Transverse colon (tissue), 4 donors: ENCODE results near the gene TRAFD1.

Experiments
- POLR2A ChIP-seq: fragments of 450-650 bp; IDR thresholded peaks from one replicate; pipeline ENCODE4 v1.6.1; 2016; ENCODE audit warnings: antibody characterized with exemption, mild to moderate bottlenecking, moderate library complexity
- POLR2AphosphoS5 ChIP-seq, 3 donors: sonication (generic); formaldehyde crosslinking; IDR thresholded peaks; one replicate each; pipeline ENCODE4 v1.6.1; 2016; ENCODE audit warnings: antibody characterized with exemption in 3 of 3
- TF ChIP-seq, protein P1 (sequence below), 5 experiments: fragments of 200-600 bp in 3 of 5; fragments of 450-650 bp in 2 of 5; sonication (generic) in 3 of 5; IDR thresholded peaks; 1 replicate in 2 of 5; 2 replicates in 3 of 5; pipeline ENCODE4 v1.5.1; 2016 to 2017; ENCODE audit warnings: antibody characterized with exemption in 5 of 5, inconsistent platforms in 3 of 5, mild to moderate bottlenecking in 2 of 5, moderate library complexity in 1 of 5

DNA sequence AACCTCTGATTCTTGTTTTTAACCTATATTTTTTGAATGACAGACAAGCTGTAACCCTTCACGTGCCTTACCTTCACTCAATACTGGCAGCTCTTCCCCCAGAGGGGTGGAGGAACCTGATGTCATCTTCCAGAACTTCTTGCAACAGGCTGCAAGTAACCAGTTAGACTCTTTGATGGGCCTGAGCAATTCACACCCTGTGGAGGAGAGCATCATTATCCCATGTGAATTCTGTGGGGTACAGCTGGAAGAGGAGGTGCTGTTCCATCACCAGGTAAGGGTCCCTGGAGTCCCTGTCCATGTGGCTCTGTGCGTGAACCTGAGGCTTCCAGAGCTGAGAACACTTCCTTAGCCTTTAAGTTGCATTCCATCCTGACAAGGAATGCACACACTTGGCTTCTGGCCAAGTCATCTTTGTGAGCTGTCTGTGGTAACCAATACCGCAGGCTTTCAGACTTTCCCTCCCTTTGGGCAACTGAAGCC, 22.7 kb downstream of the TRAFD1 start:
- TF ChIP-seq POLR2AphosphoS5 (IDR thresholded peaks at IDR 0.05): no peak
- TF ChIP-seq POLR2A: no peak
- TF ChIP-seq, protein P1, sequence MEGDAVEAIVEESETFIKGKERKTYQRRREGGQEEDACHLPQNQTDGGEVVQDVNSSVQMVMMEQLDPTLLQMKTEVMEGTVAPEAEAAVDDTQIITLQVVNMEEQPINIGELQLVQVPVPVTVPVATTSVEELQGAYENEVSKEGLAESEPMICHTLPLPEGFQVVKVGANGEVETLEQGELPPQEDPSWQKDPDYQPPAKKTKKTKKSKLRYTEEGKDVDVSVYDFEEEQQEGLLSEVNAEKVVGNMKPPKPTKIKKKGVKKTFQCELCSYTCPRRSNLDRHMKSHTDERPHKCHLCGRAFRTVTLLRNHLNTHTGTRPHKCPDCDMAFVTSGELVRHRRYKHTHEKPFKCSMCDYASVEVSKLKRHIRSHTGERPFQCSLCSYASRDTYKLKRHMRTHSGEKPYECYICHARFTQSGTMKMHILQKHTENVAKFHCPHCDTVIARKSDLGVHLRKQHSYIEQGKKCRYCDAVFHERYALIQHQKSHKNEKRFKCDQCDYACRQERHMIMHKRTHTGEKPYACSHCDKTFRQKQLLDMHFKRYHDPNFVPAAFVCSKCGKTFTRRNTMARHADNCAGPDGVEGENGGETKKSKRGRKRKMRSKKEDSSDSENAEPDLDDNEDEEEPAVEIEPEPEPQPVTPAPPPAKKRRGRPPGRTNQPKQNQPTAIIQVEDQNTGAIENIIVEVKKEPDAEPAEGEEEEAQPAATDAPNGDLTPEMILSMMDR (IDR thresholded peaks at IDR 0.05): no peak
